Measurements from ENCODE around the gene TELO2. TPM values are rescaled to one million over a fixed set of nuclear protein-coding genes. Genes with fewer than 3 reads are reported as not detected.

The TELO2 gene
- total and polyA plus RNA-seq, 2 experiments from 2014 or later: 51.6 to 58.7 TPM

- DNase-seq (ENCODE audit: low read depth in 1 of 2, low spot score in 1 of 2): no peak
- Histone ChIP-seq H3K4me3 (no peak overlapping the region), H3K4me1 (ENCODE audit: low read depth) (no peaks in the 10 kb centered on the region), H3K27me3 (no peaks in the 10 kb centered on the region), H3K36me3 (no peaks in the 10 kb centered on the region), H3K9me3 (ENCODE audit: low read depth) (no peaks in the 10 kb centered on the region), H3K27ac (no peak overlapping the region)
- TF ChIP-seq CTCF (IDR thresholded peaks at IDR 0.05; ENCODE audit: low read depth, low read length): no peak
Observed at GRCh38 chr16:1537138-1537577, 44.0 kb downstream of the TELO2 start.

GRCh38 chr16:1537763-1538289 is 44.7 kb downstream of the TELO2 start:
- Histone ChIP-seq H3K4me1 (ENCODE audit: low read depth) (no peaks in the 10 kb centered on the region), H3K4me3 (no peak overlapping the region), H3K9me3 (ENCODE audit: low read depth) (no peaks in the 10 kb centered on the region), H3K36me3 (no peaks in the 10 kb centered on the region), H3K27ac (no peak overlapping the region), H3K27me3 (no peaks in the 10 kb centered on the region)
- no peak for TF ChIP-seq CTCF (IDR thresholded peaks at IDR 0.05; ENCODE audit: low read depth, low read length)
- DNase-seq (ENCODE audit: low read depth in 1 of 2, low spot score in 1 of 2): no peak

- Histone ChIP-seq H3K36me3 (no peaks in the 10 kb centered on the region), H3K4me3 (no peak overlapping the region), H3K27ac (no peak overlapping the region), H3K4me1 (ENCODE audit: low read depth) (no peaks in the 10 kb centered on the region), H3K9me3 (ENCODE audit: low read depth) (no peaks in the 10 kb centered on the region), H3K27me3 (no peaks in the 10 kb centered on the region)
- no peak for TF ChIP-seq CTCF (IDR thresholded peaks at IDR 0.05; ENCODE audit: low read depth, low read length)
- DNase-seq (ENCODE audit: low read depth in 1 of 2, low spot score in 1 of 2): peak in 1 of 2 donors; percentile 6
Observed at GRCh38 chr16:1538804-1539520, 45.8 kb downstream of the TELO2 start.

GRCh38 chr16:1539720-1540555 is 46.8 kb downstream of the TELO2 start:
- peaks cover 2% of the 10 kb centered on the region for H3K4me1 ChIP-seq (ENCODE audit: low read depth)
- no peaks in the 10 kb centered on the region for H3K36me3 ChIP-seq
- no peaks in the 10 kb centered on the region for H3K27me3 ChIP-seq
- H3K4me3 ChIP-seq: no peak overlapping the region
- no peak for DNase-seq (ENCODE audit: low read depth in 1 of 2, low spot score in 1 of 2)
- no peaks in the 10 kb centered on the region for H3K9me3 ChIP-seq (ENCODE audit: low read depth)
- no peak overlapping the region for H3K27ac ChIP-seq
- TF ChIP-seq CTCF (IDR thresholded peaks at IDR 0.05; ENCODE audit: low read depth, low read length): no peak

GRCh38 chr16:1540556-1540855 is 47.3 kb downstream of the TELO2 start:
- H3K9me3 ChIP-seq (ENCODE audit: low read depth): no peaks in the 10 kb centered on the region
- H3K27me3 ChIP-seq: no peaks in the 10 kb centered on the region
- no peaks in the 10 kb centered on the region for H3K36me3 ChIP-seq
- H3K27ac ChIP-seq: no peak overlapping the region
- TF ChIP-seq CTCF (IDR thresholded peaks at IDR 0.05; ENCODE audit: low read depth, low read length): no peak
- peaks cover 7% of the 10 kb centered on the region for H3K4me1 ChIP-seq (ENCODE audit: low read depth)
- no peak for DNase-seq (ENCODE audit: low read depth in 1 of 2, low spot score in 1 of 2)
- no peak overlapping the region for H3K4me3 ChIP-seq

Data from cardiac muscle cell (in vitro differentiated cells and primary cell).